HFFc6 (cell line): Measurements from ENCODE around the gene MAMSTR. TPM values are rescaled to one million over a fixed set of nuclear protein-coding genes. Genes with fewer than 3 reads are reported as not detected.

ENCODE experiments used
- DNase-seq: peaks from one replicate; pipeline ENCODE4 v3.0.0-alpha.2; 2018
- H3K27ac Mint-ChIP-seq: 2 replicates; pipeline ENCODE4 v1.8.0; 2020; ENCODE audit warnings: mild to moderate bottlenecking, mixed read lengths
- H3K27me3 Mint-ChIP-seq: 2 replicates; pipeline ENCODE4 v1.8.0; 2021; ENCODE audit warnings: mild to moderate bottlenecking, moderate library complexity, mixed read lengths; ENCODE audit not compliant: insufficient read depth
- H3K36me3 Mint-ChIP-seq: 2 replicates; pipeline ENCODE4 v1.8.0; 2021; ENCODE audit warnings: low read depth, mixed read lengths
- H3K4me1 Mint-ChIP-seq: 2 replicates; pipeline ENCODE4 v1.8.0; 2020; ENCODE audit warnings: low read depth, mixed read lengths
- H3K4me3 Mint-ChIP-seq: 2 replicates; pipeline ENCODE4 v1.8.0; 2020; ENCODE audit warnings: mild to moderate bottlenecking, moderate library complexity, mixed read lengths
- H3K9me3 Mint-ChIP-seq: 2 replicates; pipeline ENCODE4 v1.8.0; 2020; ENCODE audit warnings: mild to moderate bottlenecking, mixed read lengths
- CTCF ChIP-seq: fragments of 200-600 bp; sonication (generic); IDR thresholded peaks from 2 replicates; pipeline ENCODE4 v1.5.0; 2021; ENCODE audit warnings: antibody characterized with exemption, mild to moderate bottlenecking
- total RNA-seq, 6 experiments: library from RNA; stranded (reverse); fragmentation: NEBNext Ultra II Directional; extraction: Animal tissue kit (Norgen Biotek cat#: 25700); gene quantifications; 2 replicates in 1 of 6; 3 replicates in 5 of 6; pipeline ENCODE4 v1.2.3, GENCODE V29; 2021

MAMSTR gene
- total RNA-seq, 6 experiments from 2014 or later: 2.7 to 4.5 (median 3.0) TPM

GRCh38 chr19:48757089-48757675 lies 37.7 kb upstream of the MAMSTR start:
- peaks cover 42% of the 10 kb centered on the region for H3K27me3 Mint-ChIP-seq
- H3K4me1 Mint-ChIP-seq: 0 out of 2 replicates have a peak, but pooled peaks cover 2% of the 10 kb centered on the region
- DNase-seq: no peak
- TF ChIP-seq CTCF: no peak
- H3K9me3 Mint-ChIP-seq: no peaks in the 10 kb centered on the region
- H3K36me3 Mint-ChIP-seq: no peaks in the 10 kb centered on the region
- H3K4me3 Mint-ChIP-seq: no peak overlapping the region
- no peak overlapping the region for H3K27ac Mint-ChIP-seq

DNA sequence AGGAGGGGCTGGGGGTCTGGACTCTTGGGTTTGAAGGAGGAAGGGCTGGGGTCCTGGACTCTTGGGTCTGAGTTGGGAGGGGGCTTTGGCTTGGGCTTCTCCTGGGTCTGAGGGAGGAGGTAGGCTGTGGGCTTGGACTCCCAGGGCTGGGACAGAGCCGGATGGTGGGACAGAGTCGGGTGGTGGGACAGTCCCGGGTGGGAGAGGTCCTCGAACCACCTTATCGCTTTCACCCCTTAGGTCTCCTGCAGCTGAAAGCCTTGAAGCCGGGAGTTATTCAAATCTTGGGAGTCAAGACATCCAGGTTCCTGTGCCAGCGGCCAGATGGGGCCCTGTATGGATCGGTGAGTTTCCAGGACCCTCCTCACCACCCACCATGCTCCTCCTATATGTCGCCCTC lies 37.2 kb upstream of the MAMSTR start:
- Mint-ChIP-seq H3K9me3 (no peaks in the 10 kb centered on the region), H3K27ac (no peak overlapping the region), H3K27me3 (peaks cover 41% of the 10 kb centered on the region), H3K4me3 (no peak overlapping the region), H3K36me3 (no peaks in the 10 kb centered on the region), H3K4me1 (0 out of 2 replicates have a peak, but pooled peaks cover 5% of the 10 kb centered on the region)
- no peak for DNase-seq
- TF ChIP-seq CTCF: no peak

DNA sequence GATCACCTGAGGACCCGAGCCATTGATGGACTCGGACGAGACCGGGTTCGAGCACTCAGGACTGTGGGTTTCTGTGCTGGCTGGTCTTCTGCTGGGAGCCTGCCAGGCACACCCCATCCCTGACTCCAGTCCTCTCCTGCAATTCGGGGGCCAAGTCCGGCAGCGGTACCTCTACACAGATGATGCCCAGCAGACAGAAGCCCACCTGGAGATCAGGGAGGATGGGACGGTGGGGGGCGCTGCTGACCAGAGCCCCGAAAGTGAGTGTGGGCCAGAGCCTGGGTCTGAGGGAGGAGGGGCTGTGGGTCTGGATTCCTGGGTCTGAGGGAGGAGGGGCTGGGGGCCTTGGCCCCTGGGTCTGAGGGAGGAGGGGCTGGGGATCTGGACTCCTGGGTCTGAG lies 36.7 kb upstream of the MAMSTR start:
- H3K36me3 Mint-ChIP-seq: no peaks in the 10 kb centered on the region

GRCh38 chr19:48755787-48756186 lies 36.3 kb upstream of the MAMSTR start:
- Mint-ChIP-seq H3K27me3 (peaks cover 38% of the 10 kb centered on the region), H3K36me3 (no peaks in the 10 kb centered on the region), H3K4me1 (0 out of 2 replicates have a peak, but pooled peaks cover 5% of the 10 kb centered on the region), H3K4me3 (no peak overlapping the region), H3K9me3 (no peaks in the 10 kb centered on the region), H3K27ac (no peak overlapping the region)
- TF ChIP-seq CTCF: no peak
- no peak for DNase-seq

More for the DNA sequence above, 36.7 kb upstream of the MAMSTR start:
- Mint-ChIP-seq H3K27me3 (peaks cover 40% of the 10 kb centered on the region), H3K4me3 (no peak overlapping the region), H3K4me1 (0 out of 2 replicates have a peak, but pooled peaks cover 5% of the 10 kb centered on the region), H3K27ac (no peak overlapping the region), H3K9me3 (no peaks in the 10 kb centered on the region)
- DNase-seq: no peak
- no peak for TF ChIP-seq CTCF

GRCh38 chr19:48755084-48755641 lies 35.6 kb upstream of the MAMSTR start, which contains the start of gene FGF21:
TSS of gene FGF21 (plus strand) at chr19:48755524. CDS start at chr19:48756237, 713 bp downstream.
- Mint-ChIP-seq H3K27ac (no peak within 1 kb of the TSS), H3K36me3 (no peaks in the 10 kb centered on the region), H3K9me3 (no peaks in the 10 kb centered on the region), H3K4me3 (no peak within 1 kb of the TSS), H3K4me1 (0 out of 2 replicates have a peak, but pooled peaks cover 5% of the 10 kb centered on the region), H3K27me3 (peaks cover 33% of the 10 kb centered on the region)
- no peak for TF ChIP-seq CTCF
- DNase-seq: no peak
